HCT116 (cell line): ENCODE data around the gene GSTA1. TPM values are rescaled to one million over a fixed set of nuclear protein-coding genes. Genes with fewer than 3 reads are reported as not detected.

Experiments
- ATAC-seq: fragments of 200-7000 bp; cut with Tn5 transposase; 2 replicates; pipeline ENCODE4 v1.9.1; 2020; ENCODE audit warnings: mild to moderate bottlenecking, moderate library complexity
- BruUV-seq: library from RNA; stranded (reverse); fragments of 400-500 nt; replicated peaks from 2 replicates; lab custom pipeline; 2021; lab: Mats Ljungman, UMichigan
- CTCF ChIA-PET: fragments of 300-600 bp; sonication (Branson Sonifier 250); formaldehyde crosslinking; loops from one replicate; lab custom pipeline; 2021; ENCODE audit warnings: antibody characterized with exemption; lab: Charles Lee
- POLR2A ChIA-PET: fragments of 300-600, 350-600 bp; sonication (Branson Sonifier 250); formaldehyde crosslinking; loops from one replicate; lab custom pipeline; 2021; ENCODE audit warnings: antibody characterized with exemption; lab: Charles Lee
- RAD21 ChIA-PET, 2 experiments: fragments of 300-600 bp; sonication (Branson Sonifier 250); formaldehyde crosslinking; loops; one replicate each; lab custom pipeline; 2023; ENCODE audit warnings: low total read pairs in 2 of 2; ENCODE audit not compliant: uncharacterized antibody in 2 of 2, unreplicated experiment in 2 of 2, low non-redundant PET in 1 of 2; lab: Charles Lee
- DNase-seq: peaks from one replicate; pipeline ENCODE4 v3.0.0-alpha.2; 2010; ENCODE audit warnings: low read depth, low spot score
- H2AFZ ChIP-seq: fragments of 200-600 bp; shearing (Covaris generic), sonication (generic); 2 replicates; pipeline ENCODE4 v1.6.1; 2017; ENCODE audit warnings: low read depth, mixed run types, mixed read lengths, antibody characterized with exemption, low read length; ENCODE audit not compliant: poor library complexity, severe bottlenecking
- H3K27ac ChIP-seq: 2 replicates; pipeline ENCODE4 v1.5.1; 2012; ENCODE audit warnings: low read depth, low read length
- H3K27me3 ChIP-seq: fragments of 200-600 bp; sonication (generic); 2 replicates; pipeline ENCODE4 v1.6.1; 2016; ENCODE audit warnings: mixed run types, low read length, mixed read lengths; ENCODE audit not compliant: insufficient read depth
- H3K36me3 ChIP-seq, 2 experiments: fragments of 200-500 bp in 1 of 2; fragments of 200-600 bp in 1 of 2; sonication (Bioruptor generic) in 1 of 2; sonication (generic) in 1 of 2; 2 replicates each; pipeline versions ENCODE4 v1.5.1 to v1.6.1; 2014 to 2016; ENCODE audit warnings: low read length in 2 of 2, inconsistent platforms in 1 of 2, mixed read lengths in 1 of 2, mixed run types in 1 of 2; ENCODE audit not compliant: insufficient read depth in 2 of 2, control insufficient read depth in 1 of 2
- H3K4me1 ChIP-seq, 2 experiments: fragments of 200-600 bp in 1 of 2; sonication (generic) in 1 of 2; 2 replicates each; pipeline versions ENCODE4 v1.5.1 to v1.6.1; 2012 to 2017; ENCODE audit warnings: low read length in 2 of 2, inconsistent platforms in 1 of 2, mild to moderate bottlenecking in 1 of 2, mixed read lengths in 1 of 2, mixed run types in 1 of 2, moderate library complexity in 1 of 2; ENCODE audit not compliant: insufficient read depth in 2 of 2, control insufficient read depth in 1 of 2
- H3K4me2 ChIP-seq: fragments of 200-600 bp; sonication (generic); 2 replicates; pipeline ENCODE4 v1.6.1; 2017; ENCODE audit warnings: mixed run types, low read length, mixed read lengths
- H3K4me3 ChIP-seq, 2 experiments: fragments of 200-600 bp in 1 of 2; sonication (generic) in 1 of 2; replicated peaks in 1 of 2; 2 replicates each; pipeline ENCODE4 v1.5.1; 2011 to 2016; ENCODE audit warnings: low read length in 2 of 2, control low read depth in 1 of 2, low read depth in 1 of 2, mild to moderate bottlenecking in 1 of 2, mixed read lengths in 1 of 2, mixed run types in 1 of 2
- H3K79me2 ChIP-seq: fragments of 200-600 bp; sonication (generic); 2 replicates; pipeline ENCODE4 v1.6.1; 2017; ENCODE audit warnings: mild to moderate bottlenecking, mixed run types, low read length, moderate library complexity, mixed read lengths; ENCODE audit not compliant: insufficient read depth
- H3K9ac ChIP-seq: fragments of 200-600 bp; sonication (generic); 2 replicates; pipeline ENCODE4 v1.6.1; 2016; ENCODE audit warnings: low read length, mixed read lengths
- H3K9me2 ChIP-seq: fragments of 200-600 bp; sonication (generic), shearing (Covaris generic); 2 replicates; pipeline ENCODE4 v1.6.1; 2017; ENCODE audit warnings: mixed run types, mild to moderate bottlenecking, moderate library complexity; ENCODE audit not compliant: insufficient read depth
- H3K9me3 ChIP-seq, 2 experiments: fragments of 200-500 bp in 1 of 2; fragments of 200-600 bp in 1 of 2; sonication (Bioruptor generic) in 1 of 2; sonication (generic) in 1 of 2; 2 replicates each; pipeline ENCODE4 v1.6.1; 2014 to 2017; ENCODE audit warnings: low read length in 2 of 2, mixed read lengths in 2 of 2, inconsistent platforms in 1 of 2, low read depth in 1 of 2, mild to moderate bottlenecking in 1 of 2, mixed run types in 1 of 2, moderate library complexity in 1 of 2; ENCODE audit not compliant: control insufficient read depth in 1 of 2, insufficient read depth in 1 of 2
- H4K20me1 ChIP-seq: fragments of 200-600 bp; sonication (generic), shearing (Covaris generic); 2 replicates; pipeline ENCODE4 v1.6.1; 2017; ENCODE audit warnings: mixed run types, mild to moderate bottlenecking, moderate library complexity; ENCODE audit not compliant: insufficient read depth
- ATF3 ChIP-seq: IDR thresholded peaks from 2 replicates; pipeline ENCODE4 v1.6.1; 2012
- CEBPB ChIP-seq: IDR thresholded peaks from 2 replicates; pipeline ENCODE4 v1.6.1; 2012; ENCODE audit warnings: low read depth
- CTCF ChIP-seq, 3 experiments: fragments of 200-600 bp in 1 of 3; sonication (generic) in 1 of 3; IDR thresholded peaks in 2 of 3; conservative IDR thresholded peaks in 1 of 3; 2 replicates each; pipeline ENCODE4 v1.5.1; 2012 to 2017; ENCODE audit warnings: low read depth in 2 of 3, low read length in 2 of 3, antibody characterized with exemption in 1 of 3, borderline replicate concordance in 1 of 3, control low read depth in 1 of 3, mild to moderate bottlenecking in 1 of 3, mixed read lengths in 1 of 3, mixed run types in 1 of 3, moderate library complexity in 1 of 3; ENCODE audit not compliant: insufficient read depth in 1 of 3
- EGR1 ChIP-seq: IDR thresholded peaks from 2 replicates; pipeline ENCODE4 v1.6.1; 2012; ENCODE audit warnings: low read depth
- JUND ChIP-seq: IDR thresholded peaks from 2 replicates; pipeline ENCODE4 v1.6.1; 2012
- MAX ChIP-seq: IDR thresholded peaks from 2 replicates; pipeline ENCODE4 v1.6.1; 2012
- POLR2AphosphoS5 ChIP-seq: IDR thresholded peaks from 2 replicates; pipeline ENCODE4 v1.6.1; 2011; ENCODE audit warnings: mild to moderate bottlenecking, low read depth, low read length, moderate library complexity
- RAD21 ChIP-seq: IDR thresholded peaks from 2 replicates; pipeline ENCODE4 v1.6.1; 2012; ENCODE audit warnings: low read depth, mild to moderate bottlenecking
- SP1 ChIP-seq: IDR thresholded peaks from 2 replicates; pipeline ENCODE4 v1.6.1; 2012; ENCODE audit warnings: low read depth
- TCF7L2 ChIP-seq: IDR thresholded peaks from 2 replicates; pipeline ENCODE4 v1.7.0; 2011; ENCODE audit warnings: borderline replicate concordance, inconsistent platforms; ENCODE audit not compliant: insufficient read depth, insufficient read length; ENCODE audit errors: extremely low read depth
- YY1 ChIP-seq: IDR thresholded peaks from 2 replicates; pipeline ENCODE4 v1.6.1; 2011; ENCODE audit warnings: low read length, low read depth, moderate library complexity, mild to moderate bottlenecking; ENCODE audit not compliant: insufficient replicate concordance; ENCODE audit errors: extremely low read depth
- ZBTB33 ChIP-seq: IDR thresholded peaks from 2 replicates; pipeline ENCODE4 v1.6.1; 2011; ENCODE audit warnings: mild to moderate bottlenecking, low read length, moderate library complexity; ENCODE audit not compliant: insufficient replicate concordance; ENCODE audit errors: extremely low read depth
- ZFX ChIP-seq: fragments of 450-650 bp; IDR thresholded peaks from 2 replicates; pipeline ENCODE4 v1.6.1; 2017
- intact Hi-C: fragments of 100-400 bp; cut with micrococcal nuclease; formaldehyde crosslinking; loops from 2 replicates; pipeline ENCODE4 v1.10.0; 2022
- total RNA-seq: library from RNA; stranded (reverse); gene quantifications from one replicate; pipeline ENCODE4 v1.2.1, GENCODE V29; 2021; ENCODE audit not compliant: unreplicated experiment

GSTA1 gene
- total RNA-seq, 1 experiment from 2014 or later = 0.57 TPM

- no peak for TF ChIP-seq ZBTB33
- no peak for TF ChIP-seq CEBPB
- TF ChIP-seq YY1 = no peak
- no peak for TF ChIP-seq POLR2AphosphoS5
These were observed 43.4 kb downstream of the GSTA1 start (continued) for GRCh38 chr6:52760105-52760765.

GRCh38 chr6:52759085-52759484, 44.5 kb downstream of the GSTA1 start:
- POLR2A ChIA-PET = no interaction called here
- H3K9me3 ChIP-seq = no peaks in the 10 kb centered on the region
- H3K4me1 ChIP-seq = 0 out of 4 replicates have a peak, but pooled peaks cover 0 to 4% of the 10 kb centered on the region in 2 experiments
- no peaks in the 10 kb centered on the region for H3K9me2 ChIP-seq
- no peak overlapping the region for H3K4me3 ChIP-seq
- CTCF ChIA-PET = interaction anchor here (0.7 kb wide), 1 partner anchor 8 kb away, joined by 3 read pairs; no protein-coding TSS in a partner anchor
- DNase-seq (no peak), ATAC-seq (no peak)
- no TSS peak for BruUV-seq
- H3K27me3 ChIP-seq = no peaks in the 10 kb centered on the region
- no peaks in the 10 kb centered on the region for H4K20me1 ChIP-seq
- no peaks in the 10 kb centered on the region for H3K79me2 ChIP-seq
- H3K36me3 ChIP-seq = no peaks in the 10 kb centered on the region
- no peak overlapping the region for H2AFZ ChIP-seq
- intact Hi-C loops = no loop called here
- RAD21 ChIA-PET = no interaction called here
- H3K9ac ChIP-seq = no peak overlapping the region
- no peak overlapping the region for H3K27ac ChIP-seq
- H3K4me2 ChIP-seq = no peak overlapping the region
- TF ChIP-seq TCF7L2 (no peak), YY1 (no peak), ATF3 (no peak), JUND (no peak), MAX (no peak), ZBTB33 (no peak), ZFX (no peak), EGR1 (no peak), SP1 (no peak), CTCF (IDR thresholded peaks at IDR 0.05 in 2 of 3, conservative IDR thresholded peaks at IDR 0.05 in 1 of 3; ENCODE audit: borderline replicate concordance in 1 of 3, insufficient read depth in 1 of 3, low read depth in 2 of 3, low read length in 2 of 3) (no peak), RAD21 (no peak)
